GM18861 (cell line): ENCODE results near the gene DOCK2.

ENCODE experiments used
- ATAC-seq: cut with Tn5 transposase; IDR thresholded peaks from one replicate; pipeline ENCODE4 v1.9.1; 2021; ENCODE audit not compliant: unreplicated experiment

DOCK2 gene

DNA sequence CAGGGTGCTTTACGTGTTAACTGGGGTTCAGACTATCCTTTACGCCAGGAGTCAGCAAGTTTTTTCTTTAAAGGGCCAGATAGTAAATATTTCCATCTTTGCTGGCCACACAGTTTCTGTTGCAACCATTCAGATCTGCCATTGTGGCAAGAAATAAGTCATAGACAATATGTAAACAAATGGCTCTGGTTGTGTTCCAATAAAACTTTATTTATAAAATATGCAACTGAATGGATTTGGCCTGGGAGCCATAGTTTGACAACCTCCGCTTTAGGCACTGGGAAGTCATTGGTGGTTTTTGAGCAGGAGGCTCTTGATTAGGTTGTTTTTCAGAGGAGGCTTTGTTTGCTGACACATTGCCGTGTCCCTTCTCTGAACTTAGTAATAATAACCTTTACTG, 252.5 kb downstream of the DOCK2 start:
- ATAC-seq: no peak

DNA sequence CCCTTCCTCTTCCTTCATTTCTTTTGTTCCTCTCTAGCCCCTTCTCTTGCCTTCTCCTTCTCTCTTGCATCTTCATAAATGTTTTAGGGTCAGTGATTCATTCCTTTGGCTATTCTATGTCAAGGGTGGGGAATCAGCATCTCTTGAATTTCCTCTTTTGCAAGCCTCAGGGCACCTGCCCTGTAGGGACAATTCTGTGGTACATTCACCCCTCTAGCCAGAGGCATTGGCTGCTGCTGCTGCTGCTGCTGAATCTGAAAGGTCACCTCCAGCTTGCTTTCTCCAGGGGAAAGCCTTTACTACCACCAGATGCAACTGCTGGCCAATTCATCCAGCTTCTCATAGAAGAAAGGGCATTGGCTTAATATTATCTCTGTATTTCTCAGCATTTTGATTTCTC, 255.9 kb downstream of the DOCK2 start:
- no peak for ATAC-seq

DNA sequence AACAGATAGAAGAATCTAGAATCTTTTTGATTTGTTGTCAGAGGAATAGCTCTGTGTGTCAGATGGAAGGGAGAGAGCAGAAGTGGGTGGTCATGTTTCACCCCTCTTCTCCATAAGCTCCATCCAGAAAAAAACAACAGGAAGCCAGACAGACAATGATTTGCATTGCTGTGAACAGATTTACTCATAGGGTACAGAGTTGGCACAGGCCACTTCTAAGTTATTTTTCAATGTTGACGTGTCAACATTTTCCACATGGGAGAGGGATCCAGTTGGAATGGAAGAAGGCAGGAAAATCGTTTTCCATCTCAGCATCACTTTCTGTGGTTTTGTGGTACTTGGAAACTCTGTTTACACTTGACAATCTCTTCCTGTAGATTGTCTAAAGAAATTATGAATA, 256.5 kb downstream of the DOCK2 start:
- no peak for ATAC-seq

DNA sequence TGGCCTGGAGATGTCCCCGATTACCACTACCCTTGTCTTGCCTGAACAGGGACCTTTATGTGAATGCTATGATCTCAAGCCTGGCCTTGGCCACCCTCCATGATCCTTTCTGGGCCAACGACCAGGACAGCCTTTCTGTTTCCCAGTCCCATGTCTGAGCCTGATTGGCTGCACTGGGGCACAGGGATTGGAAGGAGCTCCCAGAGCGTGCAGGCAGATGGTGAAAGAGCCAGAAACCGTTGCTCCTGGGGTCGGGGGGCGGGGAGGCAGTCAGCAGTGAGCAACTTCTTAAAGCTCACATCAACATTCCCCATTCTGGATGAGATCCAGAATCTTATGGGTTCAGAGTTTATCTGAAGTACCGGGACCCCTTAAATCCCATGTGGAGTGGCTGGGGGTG, 258.9 kb downstream of the DOCK2 start:
- ATAC-seq: no peak

DNA sequence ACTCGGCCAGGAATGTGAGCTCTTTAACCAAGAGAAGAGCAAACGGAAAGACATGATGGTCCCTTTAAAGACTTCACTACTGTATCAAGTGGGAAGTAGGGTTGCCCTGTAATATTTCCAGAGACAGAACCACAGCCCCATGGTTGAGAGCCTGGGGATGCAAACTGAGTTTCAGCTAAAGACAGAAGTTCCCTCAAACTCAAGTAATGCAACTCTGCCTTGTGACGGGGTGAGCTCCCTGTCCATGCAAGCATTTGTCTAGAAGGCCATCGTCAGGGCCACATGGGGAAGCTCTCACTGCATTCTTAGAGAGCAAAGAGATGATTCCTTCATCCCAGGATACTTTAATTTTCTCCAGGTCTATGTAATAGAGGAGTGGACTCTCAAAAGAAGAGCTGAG, 260.4 kb downstream of the DOCK2 start:
- ATAC-seq: no peak

DNA sequence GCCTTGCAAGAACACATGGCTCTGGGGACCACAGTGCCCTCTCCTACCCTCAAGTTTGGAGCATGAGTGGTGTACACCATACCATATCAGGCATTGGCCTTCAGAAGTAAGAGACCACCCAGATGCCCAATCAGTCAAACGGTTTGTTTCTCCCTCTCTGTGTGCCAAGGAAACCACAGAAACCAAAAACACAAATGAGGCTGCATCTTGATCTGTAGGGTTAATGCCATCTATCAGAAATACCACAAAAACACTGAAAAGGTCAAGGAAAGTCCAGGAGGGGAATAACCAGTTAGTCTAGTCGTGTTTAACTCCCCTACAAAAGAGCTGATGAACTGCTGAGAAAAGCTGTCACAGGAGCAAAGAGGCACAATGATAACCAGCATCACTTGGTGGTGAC, 264.8 kb downstream of the DOCK2 start:
- no peak for ATAC-seq

DNA sequence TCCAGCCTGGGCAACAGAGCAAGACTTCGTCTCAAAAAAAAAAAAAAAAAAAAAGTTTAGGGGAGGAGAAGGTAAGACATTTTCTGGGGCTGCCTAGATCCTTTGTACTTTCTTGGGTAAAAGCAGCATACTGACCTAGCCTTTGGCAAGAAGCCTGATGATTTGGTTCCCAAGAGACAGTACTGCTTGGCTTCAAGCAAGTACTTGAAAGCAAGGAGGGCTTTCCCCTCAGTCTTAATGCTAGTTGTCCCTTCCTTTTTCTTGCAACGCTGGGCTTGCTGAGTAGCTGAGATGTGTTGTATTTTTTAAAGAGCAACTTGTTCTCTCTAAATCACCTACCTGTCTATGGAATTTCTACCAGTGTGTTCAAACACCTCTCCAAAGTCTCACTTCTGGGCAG, 267.0 kb downstream of the DOCK2 start:
- no peak for ATAC-seq

DNA sequence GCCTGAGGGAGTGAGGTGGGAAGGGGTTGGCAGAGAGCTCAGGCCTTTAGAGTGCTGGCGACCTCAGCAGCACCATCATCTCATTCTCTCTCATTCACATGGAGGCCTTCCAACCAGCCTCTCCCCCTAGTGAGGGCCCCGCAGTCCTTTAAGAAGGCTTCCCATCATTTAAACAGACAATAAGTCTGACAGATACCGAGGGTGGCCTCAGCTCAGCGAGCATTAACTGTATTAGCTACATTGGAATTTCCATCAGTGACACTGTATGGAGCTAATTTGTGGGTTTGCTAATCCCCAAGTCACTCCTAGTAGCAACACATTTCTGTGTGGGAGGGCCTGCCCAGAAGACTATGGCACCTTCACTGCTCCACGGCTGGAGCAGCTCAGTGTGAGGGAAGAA, 267.4 kb downstream of the DOCK2 start:
- no peak for ATAC-seq

DNA sequence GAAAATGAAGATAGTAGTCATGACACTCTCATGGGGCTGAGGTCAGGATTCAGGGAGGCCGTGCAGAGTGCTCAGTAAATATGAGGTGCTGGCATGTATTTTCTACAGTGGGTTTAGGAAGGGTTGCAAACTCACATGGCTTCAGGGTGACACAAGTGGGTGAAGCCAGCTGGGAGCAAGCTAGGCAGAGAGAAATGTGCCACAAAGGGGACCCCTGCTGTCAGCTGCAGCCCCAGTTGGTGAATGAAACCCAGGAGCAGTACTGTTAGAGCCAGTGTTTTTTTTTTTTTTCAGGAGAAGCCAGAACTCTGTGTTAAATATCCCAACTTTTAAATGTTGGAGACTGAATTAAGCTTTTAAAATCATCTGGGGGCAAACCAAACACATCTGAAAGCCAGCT, 267.9 kb downstream of the DOCK2 start:
- no peak for ATAC-seq

DNA sequence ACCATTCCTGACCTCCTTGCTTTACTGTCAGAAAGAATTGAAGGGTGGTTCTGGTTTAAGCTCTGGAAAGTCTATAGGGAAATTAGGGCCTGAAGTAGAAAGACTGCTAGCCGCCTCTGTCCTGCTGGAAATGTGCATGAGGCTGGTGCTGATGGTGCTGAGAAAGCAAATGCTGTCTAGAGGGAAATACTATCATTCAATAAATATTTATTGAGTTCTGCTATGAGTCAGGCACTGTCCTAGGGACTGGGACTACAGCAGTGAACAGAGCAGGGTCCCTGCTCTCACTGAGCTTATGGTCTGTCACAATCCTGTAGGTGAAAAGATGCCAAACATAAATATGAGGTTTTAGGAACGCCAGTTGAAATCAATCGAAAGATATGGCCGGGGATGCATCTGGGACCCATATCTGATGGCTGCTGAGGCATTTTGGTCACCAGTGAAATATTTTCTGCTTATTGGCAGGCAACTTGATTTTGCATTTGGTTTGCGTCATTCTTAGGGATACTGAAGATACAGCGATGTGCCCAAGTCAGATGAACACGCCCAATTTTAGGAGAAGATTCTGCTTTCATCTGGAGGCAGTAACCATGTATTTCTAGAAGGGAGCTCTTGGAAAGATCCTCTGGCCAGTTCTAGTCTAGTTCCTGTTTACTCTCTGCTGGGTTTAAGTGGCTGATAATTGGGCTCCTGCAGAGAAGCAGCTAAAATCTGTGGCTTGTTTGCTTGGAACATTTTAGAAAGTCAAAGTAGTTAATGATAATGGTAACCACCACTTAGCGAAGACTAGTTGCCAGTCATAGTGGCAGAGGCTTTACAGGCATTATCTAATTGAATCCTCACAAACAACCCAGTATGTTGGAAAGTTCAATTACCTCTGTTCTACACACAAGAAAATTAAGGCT, 269.9 kb downstream of the DOCK2 start:
- ATAC-seq: no peak

DNA sequence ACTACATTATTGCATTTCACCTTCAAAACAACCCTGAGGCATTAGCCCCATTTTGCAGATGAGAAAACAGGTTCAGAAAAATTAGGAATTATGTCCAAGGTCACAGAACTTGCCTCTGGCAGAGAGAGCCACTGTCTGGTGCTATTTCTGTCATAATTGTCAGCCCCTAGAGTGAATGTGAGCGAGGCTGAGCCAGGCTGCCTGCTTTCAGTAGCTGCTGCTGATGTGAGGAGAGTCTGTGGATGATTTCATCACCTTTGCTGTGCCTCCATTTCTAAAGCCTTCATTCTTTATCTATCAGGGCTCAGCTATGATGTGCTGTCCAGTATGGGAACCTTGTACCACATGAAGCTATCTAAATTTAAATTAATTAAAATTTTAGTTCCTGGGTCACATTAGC, 271.8 kb downstream of the DOCK2 start:
- ATAC-seq: no peak

DNA sequence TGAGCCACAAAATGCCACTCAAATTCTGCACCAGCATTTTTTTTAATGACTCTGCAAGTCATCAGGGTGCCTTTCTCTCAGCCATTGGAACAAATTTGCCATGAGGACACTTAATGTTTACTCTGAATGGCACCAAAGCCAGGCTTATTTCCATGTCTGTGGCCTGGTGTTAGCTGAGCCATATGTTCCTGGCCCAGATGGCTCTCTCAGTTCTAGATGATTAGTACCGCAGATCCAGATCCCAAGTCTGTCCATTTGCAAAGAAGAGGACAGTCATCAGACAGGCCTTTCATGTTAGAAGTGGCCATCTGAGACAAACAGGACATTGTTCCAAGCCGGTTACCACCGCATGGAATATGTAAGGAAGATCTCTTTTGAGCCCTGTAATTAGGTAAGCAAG, 272.9 kb downstream of the DOCK2 start:
- ATAC-seq: no peak

DNA sequence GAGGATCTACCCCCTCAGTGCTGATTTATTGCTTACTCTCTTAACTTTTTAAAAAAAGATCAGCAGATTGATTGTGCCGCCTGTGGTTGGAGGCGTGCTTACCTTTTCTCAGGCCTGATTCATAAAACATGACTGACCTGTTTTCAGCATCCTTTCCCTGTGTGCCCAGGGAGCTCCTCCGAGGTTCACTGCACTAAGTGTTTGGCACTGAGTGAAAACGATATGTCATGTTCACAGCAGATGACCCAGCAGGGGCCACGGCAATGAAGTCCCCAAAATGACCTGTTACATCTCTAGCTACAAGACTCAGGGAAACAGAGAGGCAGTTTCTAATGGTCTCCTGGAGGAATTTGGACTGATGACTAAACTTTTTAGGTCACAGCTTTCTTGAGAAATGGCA, 273.3 kb downstream of the DOCK2 start:
- ATAC-seq: no peak

DNA sequence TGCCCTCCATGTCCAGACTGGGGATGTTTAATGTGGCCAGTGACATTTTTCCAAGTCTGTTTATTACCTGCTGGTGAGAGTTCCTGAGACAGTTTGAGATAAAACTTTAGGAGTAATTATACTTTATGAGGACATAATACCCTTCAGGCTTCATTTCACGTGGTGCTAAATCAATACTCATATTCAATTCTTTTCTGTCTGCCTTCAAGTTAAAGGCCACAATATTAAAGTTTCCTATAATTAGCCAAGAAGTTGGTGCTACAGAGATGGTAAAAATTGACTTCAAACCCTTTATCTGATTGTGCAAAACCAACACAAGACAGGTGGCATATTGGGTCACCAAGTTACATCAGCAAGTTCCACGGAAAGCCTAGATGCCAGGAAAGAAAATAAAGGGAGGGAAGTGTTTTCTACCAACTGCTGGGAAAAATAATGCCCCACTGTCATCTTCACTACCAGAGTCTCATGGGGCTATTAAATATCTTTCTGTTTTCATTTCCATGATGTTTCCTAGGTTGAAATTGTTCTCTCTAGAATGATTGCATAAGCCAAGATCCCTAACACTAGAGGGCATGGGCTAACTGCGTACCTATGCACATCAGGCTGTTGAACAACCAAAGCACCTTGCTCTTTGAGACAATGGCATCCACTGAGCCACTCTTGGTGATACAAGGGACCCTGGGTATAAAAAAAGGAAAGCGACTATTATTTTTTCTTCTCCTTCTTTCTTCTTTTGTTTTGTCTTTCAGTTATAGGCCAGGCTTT, 274.6 kb downstream of the DOCK2 start:
- ATAC-seq: no peak

DNA sequence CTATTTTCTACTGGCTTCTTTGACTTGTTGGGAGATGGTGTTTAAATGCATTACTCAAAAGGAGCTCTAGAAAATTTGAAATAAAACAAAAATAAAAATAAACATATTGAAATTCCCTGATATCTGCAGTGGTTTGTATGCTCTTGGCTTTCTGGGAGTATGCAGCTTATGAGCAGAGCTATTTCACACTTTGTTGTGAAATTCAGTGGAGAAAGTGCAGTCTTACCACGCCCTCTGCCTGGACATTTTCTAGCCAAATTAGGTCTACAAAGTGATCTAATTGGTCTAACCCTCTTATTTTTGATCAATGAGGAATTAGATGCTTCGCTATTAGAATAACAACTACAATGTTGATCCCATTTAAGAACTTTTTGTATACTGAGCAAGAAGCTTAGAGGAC, 276.4 kb downstream of the DOCK2 start:
- ATAC-seq: no peak

DNA sequence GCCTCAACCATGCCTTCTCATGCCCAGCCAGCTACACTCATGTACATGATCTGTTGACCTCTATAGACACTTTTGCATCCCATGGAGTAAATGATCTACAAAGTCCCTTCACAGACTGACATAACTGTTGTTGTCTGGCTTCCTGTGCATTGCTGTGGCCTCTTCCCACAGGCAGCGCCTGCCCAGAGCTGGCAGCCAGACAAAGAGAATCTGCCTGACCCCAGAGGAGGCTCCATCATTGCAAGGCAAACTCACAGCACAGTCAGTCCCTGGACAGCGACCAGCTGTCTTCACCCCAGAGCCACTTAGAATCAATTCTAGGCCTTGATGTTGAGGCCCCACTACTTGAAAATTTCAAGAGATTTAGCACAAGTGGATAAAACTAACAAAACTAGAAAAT, 277.7 kb downstream of the DOCK2 start:
- peak; percentile 65 for ATAC-seq

DNA sequence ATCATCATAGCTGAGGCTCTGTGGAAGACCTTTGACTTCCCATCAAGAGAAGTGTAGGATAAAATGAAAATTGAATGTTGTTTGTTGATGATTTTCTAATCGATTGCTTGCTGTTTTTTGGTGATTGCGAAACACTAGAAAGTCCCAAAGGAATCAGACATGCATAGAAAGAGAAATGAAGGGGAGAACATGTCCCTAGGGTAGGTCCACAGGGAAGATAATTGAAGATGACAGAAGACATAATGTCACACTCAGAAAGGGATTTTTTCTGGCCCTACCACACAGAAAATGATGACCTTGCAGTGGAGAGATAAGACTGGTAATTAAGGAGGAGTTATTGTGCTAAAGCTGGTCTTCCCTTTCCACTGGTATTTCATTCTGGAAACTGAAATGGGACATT, 280.4 kb downstream of the DOCK2 start:
- no peak for ATAC-seq

DNA sequence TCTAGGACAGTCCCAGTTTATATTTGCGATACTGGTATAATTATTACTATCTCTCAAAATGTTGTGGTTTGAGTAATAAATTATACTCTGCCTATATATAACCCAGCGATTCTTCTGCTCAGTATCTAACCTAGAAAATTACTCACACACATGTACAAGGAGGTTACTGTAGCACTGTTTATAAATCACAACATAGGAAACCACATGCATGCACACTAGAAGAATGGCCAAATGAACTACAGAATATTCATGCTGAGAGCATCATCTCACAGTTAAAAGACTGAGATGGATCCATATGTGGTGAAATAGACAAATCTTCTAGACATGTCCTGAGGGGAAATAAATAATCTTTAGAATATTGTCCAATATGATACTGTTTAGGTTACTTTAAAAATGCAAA, 281.2 kb downstream of the DOCK2 start:
- no peak for ATAC-seq

DNA sequence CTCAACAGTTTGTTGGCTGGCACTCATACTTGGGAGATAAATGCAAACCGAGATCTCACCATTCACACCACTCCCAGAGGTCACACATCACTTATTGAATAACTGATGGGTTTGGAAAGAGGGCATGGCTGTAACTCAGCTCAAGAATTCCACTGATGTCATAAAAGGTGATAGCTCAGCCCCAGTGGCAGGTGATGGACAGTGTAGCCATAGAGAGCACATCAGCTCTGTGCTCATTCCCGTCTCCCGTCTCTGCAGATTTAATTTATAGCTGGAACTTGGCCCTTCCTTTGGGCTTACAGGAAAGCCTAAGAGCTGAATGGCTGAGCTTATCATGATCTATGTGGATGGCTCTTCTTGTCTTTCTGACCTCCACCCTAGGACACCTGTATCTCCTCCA, 283.4 kb downstream of the DOCK2 start:
- no peak for ATAC-seq

DNA sequence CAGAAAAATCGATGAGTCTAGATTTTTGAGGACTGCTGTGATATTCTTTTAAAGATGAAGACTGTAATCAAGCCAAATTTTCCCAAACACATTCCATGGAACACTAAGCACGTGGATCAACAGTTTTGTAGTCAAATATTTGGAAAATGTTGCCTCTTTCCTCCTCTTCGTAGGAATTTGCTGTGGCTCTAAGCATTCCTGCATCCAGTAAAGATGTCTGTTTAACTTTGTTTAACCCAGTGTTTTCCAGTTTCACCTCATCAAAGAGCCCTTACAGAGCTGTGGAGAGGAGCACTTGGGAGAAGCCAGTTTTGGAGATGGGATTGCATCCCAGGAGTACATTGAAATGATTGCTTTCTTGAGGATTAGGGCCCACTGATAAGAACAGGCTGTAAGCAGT, 284.3 kb downstream of the DOCK2 start:
- no peak for ATAC-seq

DNA sequence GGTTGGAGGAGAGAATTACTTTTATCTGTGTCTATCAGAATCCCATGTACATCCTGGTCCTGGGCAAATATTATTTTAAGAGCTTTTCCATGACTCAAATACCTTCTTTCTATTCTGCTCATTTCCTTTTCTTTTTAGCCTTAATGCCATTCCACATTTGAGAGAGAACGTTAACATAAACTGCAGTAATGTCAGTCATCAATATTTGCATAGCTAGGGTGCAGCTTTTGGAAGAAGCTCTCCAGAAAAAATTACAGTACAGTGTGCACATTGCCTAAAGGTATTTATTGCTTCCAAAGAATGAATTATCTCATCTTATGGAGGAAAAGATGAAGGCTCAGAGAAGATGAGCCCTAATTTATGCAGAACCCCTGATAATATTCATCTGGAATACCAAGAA, 284.9 kb downstream of the DOCK2 start:
- ATAC-seq: no peak

DNA sequence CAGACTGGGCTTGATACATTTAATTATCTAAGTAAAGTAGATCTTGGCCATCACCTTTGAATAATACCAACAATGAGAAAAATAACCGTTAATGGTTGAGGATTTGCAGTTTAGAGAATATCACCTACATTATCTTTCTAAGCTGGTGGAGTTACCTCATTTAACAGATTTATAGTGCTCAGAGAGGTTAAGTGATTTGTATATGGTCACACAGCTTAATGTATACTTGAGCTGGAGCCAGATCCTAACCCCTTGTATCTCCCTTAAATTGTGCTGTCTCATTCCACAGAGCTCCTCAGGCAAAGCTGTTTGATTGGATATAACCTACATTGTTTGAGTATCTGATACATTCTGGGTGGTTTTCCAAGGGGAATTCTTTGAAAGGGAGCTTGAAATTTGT, 285.4 kb downstream of the DOCK2 start:
- ATAC-seq: no peak
